Right atrium auricular region (tissue), 2 donors: Measurements from ENCODE around the gene FBXW12. TPM values are rescaled to one million over a fixed set of nuclear protein-coding genes. Genes with fewer than 3 reads are reported as not detected.

ENCODE experiments used
- DNase-seq: peaks from one replicate; pipeline ENCODE4 v3.0.0-alpha.2; 2019; ENCODE audit warnings: low spot score
- H3K27ac ChIP-seq, 2 donors: fragments of 200-600 bp; sonication (generic); 1 replicate in 1 of 2; 2 replicates in 1 of 2; pipeline ENCODE4 v1.5.1; 2016 to 2019
- H3K27me3 ChIP-seq, 2 donors: fragments of 200-600 bp; sonication (generic); one replicate each; pipeline versions ENCODE4 v1.5.1 to v1.6.0; 2017 to 2019
- H3K36me3 ChIP-seq: fragments of 200-600 bp; sonication (generic); one replicate; pipeline ENCODE4 v1.5.1; 2016
- H3K4me1 ChIP-seq, 2 donors: fragments of 200-600 bp; sonication (generic); one replicate each; pipeline versions ENCODE4 v1.5.1 to v1.6.0; 2017 to 2019
- H3K4me3 ChIP-seq, 2 donors: fragments of 200-600 bp; sonication (generic); 1 replicate in 1 of 2; 2 replicates in 1 of 2; pipeline ENCODE4 v1.5.1; 2017 to 2019; ENCODE audit warnings: mild to moderate bottlenecking in 1 of 2, moderate library complexity in 1 of 2
- H3K9me3 ChIP-seq, 2 donors: fragments of 200-600 bp; sonication (generic); one replicate each; pipeline ENCODE4 v1.5.1; 2019
- CTCF ChIP-seq, 2 donors: fragments of 200-600 bp; sonication (generic); IDR thresholded peaks; one replicate each; pipeline ENCODE4 v1.5.1; 2019; ENCODE audit warnings: antibody characterized with exemption in 2 of 2
- total RNA-seq, 2 donors: library from RNA; depleted of rRNA; stranded (reverse); fragments of >200 nt; gene quantifications; one replicate each; pipeline ENCODE4 v1.1.0, GENCODE V29; 2016

Gene FBXW12
- total RNA-seq, 2 donors from 2014 or later = not detected

- Histone ChIP-seq H3K4me3 (no peak overlapping the region), H3K27ac (no peak overlapping the region), H3K4me1 (peaks cover 0 to 21% of the 10 kb centered on the region in 2 donors), H3K9me3 (no peaks in the 10 kb centered on the region), H3K36me3 (peaks cover 65% of the 10 kb centered on the region), H3K27me3 (no peaks in the 10 kb centered on the region)
- no peak for TF ChIP-seq CTCF (IDR thresholded peaks at IDR 0.05)
- DNase-seq = no peak
Measured at GRCh38 chr3:48417529-48418108, 45.6 kb downstream of the FBXW12 start.

- no peak for TF ChIP-seq CTCF (IDR thresholded peaks at IDR 0.05)
- Histone ChIP-seq H3K4me3 (no peak overlapping the region), H3K36me3 (peaks cover 60% of the 10 kb centered on the region), H3K27ac (no peak overlapping the region), H3K27me3 (no peaks in the 10 kb centered on the region), H3K4me1 (peaks cover 0 to 26% of the 10 kb centered on the region in 2 donors), H3K9me3 (no peaks in the 10 kb centered on the region)
- DNase-seq = no peak
Measured at GRCh38 chr3:48418140-48418539, 46.1 kb downstream of the FBXW12 start.

DNA sequence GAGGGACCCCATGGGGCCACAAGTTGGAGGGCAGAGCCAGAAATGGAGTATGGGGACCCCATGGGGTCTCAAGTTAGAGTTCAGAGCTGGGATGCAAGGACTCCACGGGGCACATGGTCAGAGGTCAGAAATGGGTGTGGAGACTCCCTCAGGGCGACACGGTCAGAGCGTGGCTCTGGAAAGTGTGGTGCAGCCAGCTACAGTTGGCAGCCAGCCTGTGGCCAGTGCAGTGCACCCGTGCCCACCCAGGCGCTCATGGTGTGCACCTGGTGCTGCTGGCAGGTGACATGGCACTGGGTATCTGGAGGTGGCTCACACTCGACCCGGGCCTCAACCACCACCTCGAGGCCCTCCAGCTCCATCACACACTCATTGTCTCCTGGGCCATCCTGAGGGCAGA is 46.6 kb downstream of the FBXW12 start:
- H3K27ac ChIP-seq = no peak overlapping the region
- H3K4me3 ChIP-seq = no peak overlapping the region
- TF ChIP-seq CTCF (IDR thresholded peaks at IDR 0.05) = no peak
- H3K36me3 ChIP-seq = peaks cover 56% of the 10 kb centered on the region
- peaks cover 0 to 31% of the 10 kb centered on the region in 2 donors for H3K4me1 ChIP-seq
- no peaks in the 10 kb centered on the region for H3K27me3 ChIP-seq
- DNase-seq = no peak
- H3K9me3 ChIP-seq = no peaks in the 10 kb centered on the region

DNA sequence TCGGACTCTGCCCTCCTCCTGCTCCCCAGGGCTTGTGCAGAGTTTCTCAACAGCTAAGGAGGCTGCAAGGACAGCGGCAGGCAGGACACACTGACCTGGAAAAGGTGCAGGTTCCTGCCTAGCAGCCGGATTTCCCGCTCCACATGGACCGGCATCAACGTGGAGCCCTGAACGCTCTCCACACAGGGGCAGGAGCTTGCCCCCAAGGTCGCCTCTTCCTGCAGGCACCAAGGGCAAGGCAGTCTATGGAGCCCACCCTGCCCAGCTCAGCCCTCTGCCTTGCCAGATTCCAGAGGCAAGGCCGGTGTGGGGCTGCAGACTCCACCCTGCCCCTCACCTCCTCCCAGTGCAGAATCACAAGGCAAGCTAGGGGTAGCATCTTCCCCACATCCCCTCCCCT is 47.1 kb downstream of the FBXW12 start:
- Histone ChIP-seq H3K36me3 (peaks cover 51% of the 10 kb centered on the region), H3K27me3 (no peaks in the 10 kb centered on the region), H3K27ac (no peak overlapping the region), H3K9me3 (no peaks in the 10 kb centered on the region), H3K4me1 (peaks cover 0 to 36% of the 10 kb centered on the region in 2 donors), H3K4me3 (no peak overlapping the region)
- TF ChIP-seq CTCF (IDR thresholded peaks at IDR 0.05) = no peak
- no peak for DNase-seq

DNA sequence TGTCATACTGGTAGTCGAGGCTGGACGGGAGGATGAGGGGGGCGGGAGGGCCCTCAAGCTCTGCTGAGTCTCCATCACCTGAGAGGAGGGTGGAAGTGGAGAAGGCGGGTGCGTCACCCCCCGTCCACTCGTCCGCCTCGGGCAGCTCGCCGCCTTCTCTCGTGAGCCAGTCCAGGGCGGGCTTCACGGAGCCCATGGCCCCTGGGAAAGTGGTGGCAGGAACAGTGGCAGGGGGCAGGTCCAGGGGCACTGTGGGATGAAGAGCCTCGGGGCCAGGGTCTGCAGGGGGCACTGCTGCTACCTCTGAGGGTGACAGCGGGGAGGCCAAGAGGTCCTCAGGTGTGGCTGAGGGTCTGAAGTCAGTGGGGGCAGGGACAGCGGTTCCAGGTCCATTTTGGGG is 47.6 kb downstream of the FBXW12 start:
- no peak for DNase-seq
- no peak for TF ChIP-seq CTCF (IDR thresholded peaks at IDR 0.05)
- peaks cover 0 to 41% of the 10 kb centered on the region in 2 donors for H3K4me1 ChIP-seq
- no peak overlapping the region for H3K27ac ChIP-seq
- H3K27me3 ChIP-seq = no peaks in the 10 kb centered on the region
- no peaks in the 10 kb centered on the region for H3K9me3 ChIP-seq
- H3K4me3 ChIP-seq = no peak overlapping the region
- H3K36me3 ChIP-seq = peaks cover 47% of the 10 kb centered on the region

- Histone ChIP-seq H3K27ac (peak overlapping the region; percentile 59 to 91), H3K4me1 (peaks cover 0 to 51% of the 10 kb centered on the region in 2 donors), H3K9me3 (no peaks in the 10 kb centered on the region), H3K27me3 (no peaks in the 10 kb centered on the region), H3K36me3 (peaks cover 37% of the 10 kb centered on the region), H3K4me3 (no peak overlapping the region)
- DNase-seq = no peak
- TF ChIP-seq CTCF (IDR thresholded peaks at IDR 0.05) = no peak
Measured at GRCh38 chr3:48420561-48420960, 48.5 kb downstream of the FBXW12 start.
